ENCODE measurements around the gene TMEM256.
A peak's percentile ranks its signal among the peaks of the same experiment; 100 is the strongest.

TMEM256 gene

DNA sequence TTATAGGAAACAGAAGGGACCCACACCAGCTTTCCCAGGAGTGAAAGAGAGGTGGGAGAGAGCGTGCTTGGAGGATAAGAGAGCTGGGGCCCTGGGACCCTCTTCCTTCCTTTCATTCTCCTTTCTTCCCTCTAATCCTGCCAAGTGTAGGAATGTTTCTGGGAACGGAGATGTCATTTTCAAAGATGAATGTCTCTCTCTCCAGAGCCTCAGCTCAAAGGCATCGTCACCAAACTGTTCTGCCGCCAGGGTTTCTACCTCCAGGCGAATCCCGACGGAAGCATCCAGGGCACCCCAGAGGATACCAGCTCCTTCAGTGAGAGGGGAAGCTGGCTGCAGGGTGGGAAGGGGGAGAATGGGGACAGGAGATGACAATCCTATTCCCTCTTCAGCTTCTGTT is 37.4 kb upstream of the TMEM256 start:
- DNase-seq (ENCODE audit: insufficient read length, low spot score) (no peak), FAIRE-seq (no peak)
- no peak for TF ChIP-seq CTCF (IDR thresholded peaks at IDR 0.05; ENCODE audit: insufficient read depth, missing control alignments)

- no peak for TF ChIP-seq CTCF (IDR thresholded peaks at IDR 0.05; ENCODE audit: insufficient read depth, missing control alignments)
- FAIRE-seq (no peak), DNase-seq (ENCODE audit: insufficient read length, low spot score) (no peak)
Measured at GRCh38 chr17:7440834-7441195, 36.9 kb upstream of the TMEM256 start.

DNA sequence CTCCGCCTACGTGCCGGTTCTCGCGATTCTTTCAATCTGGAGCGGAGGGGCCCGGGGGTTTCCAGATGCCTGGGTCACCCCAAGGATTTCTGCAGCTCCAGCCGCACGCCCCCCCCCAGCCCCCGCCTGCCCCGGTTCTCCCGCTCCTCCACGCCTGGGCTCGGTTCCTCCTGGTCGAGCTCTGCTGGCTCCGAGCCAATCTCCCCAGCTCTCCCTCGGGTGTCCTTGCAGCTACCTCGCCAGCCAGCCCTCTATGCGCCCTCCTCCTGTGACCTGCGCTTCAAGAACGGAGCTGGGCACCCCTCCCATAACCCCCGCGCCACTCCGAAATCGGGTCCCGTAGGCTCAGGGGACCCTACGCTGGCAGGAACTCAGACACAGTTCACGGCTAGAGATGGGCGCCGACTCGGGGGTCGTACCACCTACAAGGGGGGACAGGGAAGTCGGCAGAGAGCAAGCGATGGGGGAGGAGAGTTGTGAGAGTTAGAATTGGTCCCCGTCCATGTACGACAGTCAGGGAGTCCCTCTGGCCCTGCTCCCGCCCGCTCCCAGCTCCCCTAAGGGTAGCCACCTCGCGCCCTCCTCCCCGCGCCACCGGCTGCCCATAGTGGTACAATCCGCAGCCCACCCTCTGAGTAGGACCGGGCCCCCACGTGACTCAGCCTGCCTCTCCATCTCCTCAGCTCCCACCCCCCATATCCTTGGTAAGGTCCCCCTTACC is 36.4 kb upstream of the TMEM256 start:
- no peak for FAIRE-seq
- DNase-seq (ENCODE audit: insufficient read length, low spot score): peak; percentile 60
- TF ChIP-seq CTCF (IDR thresholded peaks at IDR 0.05; ENCODE audit: insufficient read depth, missing control alignments): no peak

GRCh38 chr17:7439462-7440112 is 35.7 kb upstream of the TMEM256 start, which contains the start of gene FGF11:
TSS of gene FGF11 (plus strand) at chr17:7439512. CDS start at chr17:7439621, 109 bp downstream.
- no peak for TF ChIP-seq CTCF (IDR thresholded peaks at IDR 0.05; ENCODE audit: insufficient read depth, missing control alignments)
- FAIRE-seq: no peak
- DNase-seq (ENCODE audit: insufficient read length, low spot score): no peak

DNA sequence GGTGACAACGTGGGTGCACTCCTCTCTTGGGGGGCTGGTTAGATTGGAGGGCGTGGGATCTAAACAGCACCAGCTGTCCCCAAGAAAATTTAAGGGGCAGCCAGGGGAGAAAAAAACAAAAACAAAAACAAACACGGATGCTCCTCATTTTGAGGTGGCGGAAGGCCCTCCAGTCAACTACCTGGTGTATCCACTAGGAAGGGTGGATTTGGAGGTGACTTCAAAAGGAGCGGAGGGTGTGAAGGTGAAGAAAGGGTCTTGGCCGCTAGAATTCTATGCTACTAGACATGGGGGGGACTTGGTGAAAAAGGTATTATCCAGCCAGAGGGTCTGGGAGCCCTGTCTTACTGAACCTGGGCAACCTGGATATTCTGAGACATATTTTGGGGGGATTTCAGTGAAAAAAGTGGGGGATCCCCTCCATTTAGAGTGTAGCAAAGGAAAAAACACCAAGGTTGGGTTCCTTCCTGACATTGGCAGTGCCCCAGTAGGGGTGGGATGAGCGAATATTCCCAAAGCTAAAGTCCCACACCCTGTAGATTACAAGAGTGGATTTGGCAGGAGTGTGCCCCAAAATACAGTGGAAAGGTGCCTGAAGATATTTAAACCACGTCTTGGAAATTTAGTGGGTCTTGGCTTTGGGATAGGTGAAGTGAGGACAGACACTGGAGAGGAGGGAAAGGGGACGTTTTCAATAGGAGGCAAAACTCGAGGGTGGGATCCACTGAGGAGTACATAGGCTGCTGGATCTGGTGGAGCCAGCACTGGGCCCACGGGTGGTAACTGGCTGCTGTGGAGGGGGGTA is 35.0 kb upstream of the TMEM256 start:
- no peak for DNase-seq (ENCODE audit: insufficient read length, low spot score)
- FAIRE-seq: no peak
- TF ChIP-seq CTCF (IDR thresholded peaks at IDR 0.05; ENCODE audit: insufficient read depth, missing control alignments): no peak

DNA sequence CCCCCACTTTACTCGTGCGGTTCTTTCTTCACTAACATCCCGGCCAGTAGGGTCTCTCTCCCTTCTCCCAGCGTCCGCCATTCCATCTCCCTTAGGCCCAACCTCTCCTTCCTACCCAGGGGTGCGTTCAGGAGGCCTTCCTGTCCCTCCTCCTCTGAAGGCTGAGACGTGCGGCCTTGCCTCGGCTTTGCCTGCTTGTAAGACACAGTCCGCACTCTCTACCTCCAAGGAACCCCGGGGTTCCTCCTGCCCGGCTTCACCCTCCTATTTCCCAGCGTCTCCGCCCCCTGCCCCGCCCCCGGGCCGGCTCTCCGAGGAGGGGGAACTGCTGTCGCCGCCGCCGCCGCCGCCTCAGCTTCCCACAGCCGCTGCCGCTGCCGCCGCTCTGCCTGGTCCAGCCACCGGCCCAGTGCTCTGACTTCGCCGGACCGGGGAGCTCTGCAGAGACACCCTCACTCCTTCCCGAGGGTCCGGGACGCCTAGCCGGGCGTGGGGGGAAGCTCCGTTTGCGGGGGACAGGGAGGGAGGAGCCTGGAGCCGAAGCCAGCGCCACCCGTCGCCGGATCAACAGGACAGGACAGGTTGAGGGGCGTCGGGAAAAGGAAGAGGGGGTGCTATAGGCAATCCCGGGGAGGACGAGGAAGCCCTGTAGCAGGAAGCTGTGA is 34.2 kb upstream of the TMEM256 start:
- no peak for DNase-seq (ENCODE audit: insufficient read length, low spot score)
- TF ChIP-seq CTCF (IDR thresholded peaks at IDR 0.05; ENCODE audit: insufficient read depth, missing control alignments): no peak
- FAIRE-seq: no peak
